ENCODE results near the gene HEMGN.

DNA sequence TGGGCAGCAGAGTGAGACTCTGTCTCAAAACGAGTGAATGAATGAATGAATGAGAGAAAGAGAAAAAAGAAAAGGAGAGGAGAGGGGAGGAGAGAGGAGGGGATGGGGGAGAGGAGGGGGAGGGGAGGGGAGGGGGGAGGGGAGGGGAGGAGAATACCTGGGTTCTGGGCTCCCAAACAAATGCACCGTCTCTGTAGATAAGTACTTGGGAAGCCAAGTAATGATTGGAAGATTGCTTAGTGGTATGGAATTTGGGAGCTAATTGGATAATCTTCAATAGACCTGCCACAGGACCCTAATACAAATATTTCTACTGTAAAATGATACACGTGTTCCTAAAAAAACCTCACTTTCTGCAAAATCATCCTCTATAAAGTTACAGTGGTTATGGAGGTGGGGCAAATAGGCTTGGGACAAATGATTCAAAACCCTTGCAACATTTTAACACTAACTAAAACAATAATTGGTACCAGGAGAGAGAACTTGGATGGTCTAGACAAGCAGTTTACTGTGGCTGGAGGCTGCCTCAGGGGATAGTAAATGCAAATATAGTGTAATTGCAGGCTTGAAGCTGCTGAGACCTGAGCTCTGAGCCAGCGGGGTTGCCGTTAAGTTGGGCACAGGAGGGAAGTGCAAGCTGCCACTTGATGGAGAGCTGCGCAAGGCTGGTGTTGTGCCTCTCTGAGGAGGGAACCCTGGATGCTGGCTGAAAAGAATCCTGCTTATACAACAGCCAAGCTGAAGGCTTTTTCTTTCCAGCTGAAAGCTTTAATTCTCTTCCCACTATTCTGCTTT is 3.5 kb downstream of the HEMGN start:
- TF ChIP-seq, protein P1, sequence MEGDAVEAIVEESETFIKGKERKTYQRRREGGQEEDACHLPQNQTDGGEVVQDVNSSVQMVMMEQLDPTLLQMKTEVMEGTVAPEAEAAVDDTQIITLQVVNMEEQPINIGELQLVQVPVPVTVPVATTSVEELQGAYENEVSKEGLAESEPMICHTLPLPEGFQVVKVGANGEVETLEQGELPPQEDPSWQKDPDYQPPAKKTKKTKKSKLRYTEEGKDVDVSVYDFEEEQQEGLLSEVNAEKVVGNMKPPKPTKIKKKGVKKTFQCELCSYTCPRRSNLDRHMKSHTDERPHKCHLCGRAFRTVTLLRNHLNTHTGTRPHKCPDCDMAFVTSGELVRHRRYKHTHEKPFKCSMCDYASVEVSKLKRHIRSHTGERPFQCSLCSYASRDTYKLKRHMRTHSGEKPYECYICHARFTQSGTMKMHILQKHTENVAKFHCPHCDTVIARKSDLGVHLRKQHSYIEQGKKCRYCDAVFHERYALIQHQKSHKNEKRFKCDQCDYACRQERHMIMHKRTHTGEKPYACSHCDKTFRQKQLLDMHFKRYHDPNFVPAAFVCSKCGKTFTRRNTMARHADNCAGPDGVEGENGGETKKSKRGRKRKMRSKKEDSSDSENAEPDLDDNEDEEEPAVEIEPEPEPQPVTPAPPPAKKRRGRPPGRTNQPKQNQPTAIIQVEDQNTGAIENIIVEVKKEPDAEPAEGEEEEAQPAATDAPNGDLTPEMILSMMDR (IDR thresholded peaks at IDR 0.05): no peak
- no peak for TF ChIP-seq POLR2A (IDR thresholded peaks at IDR 0.05)
- TF ChIP-seq POLR2AphosphoS5 (IDR thresholded peaks at IDR 0.05): no peak
